ENCODE results near the gene NXF1. TPM values are rescaled to one million over a fixed set of nuclear protein-coding genes. Genes with fewer than 3 reads are reported as not detected.

The NXF1 gene
- total and polyA plus RNA-seq, 2 of the 8 experiments (the other 6 are each of a cell fraction or from before 2014, with no cell fraction given) = 48.1 to 49.8 TPM

GRCh38 chr11:62755086-62755615, 50.1 kb downstream of the NXF1 start (continued):
- TF ChIP-seq PHF8 (conservative IDR thresholded peaks at IDR 0.05; ENCODE audit: low read depth, low read length) = no peak
- TF ChIP-seq EZH2 (IDR thresholded peaks at IDR 0.05; ENCODE audit: low read depth, low read length, severe bottlenecking) = no peak
- no peak for TF ChIP-seq ASH2L (IDR thresholded peaks at IDR 0.05; ENCODE audit: low read length)
- TF ChIP-seq SAP30 (IDR thresholded peaks at IDR 0.05; ENCODE audit: insufficient read depth, insufficient replicate concordance, low read length) = no peak
- no peak for TF ChIP-seq USF2 (IDR thresholded peaks at IDR 0.05; ENCODE audit: low read length)
- no peak for TF ChIP-seq SP4 (IDR thresholded peaks at IDR 0.05; ENCODE audit: low read length)
- TF ChIP-seq, protein P1, sequence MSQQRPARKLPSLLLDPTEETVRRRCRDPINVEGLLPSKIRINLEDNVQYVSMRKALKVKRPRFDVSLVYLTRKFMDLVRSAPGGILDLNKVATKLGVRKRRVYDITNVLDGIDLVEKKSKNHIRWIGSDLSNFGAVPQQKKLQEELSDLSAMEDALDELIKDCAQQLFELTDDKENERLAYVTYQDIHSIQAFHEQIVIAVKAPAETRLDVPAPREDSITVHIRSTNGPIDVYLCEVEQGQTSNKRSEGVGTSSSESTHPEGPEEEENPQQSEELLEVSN (IDR thresholded peaks at IDR 0.05) = no peak
- TF ChIP-seq SRF (IDR thresholded peaks at IDR 0.05; ENCODE audit: low read depth, low read length) = no peak

Measured in H1 (cell line).